Common myeloid progenitor, CD34-positive (primary cell): Measurements from ENCODE around the gene AGPAT2.

ENCODE experiments used
- CTCF ChIA-PET: fragments of 350-600 bp; sonication (Branson Sonifier 250); formaldehyde crosslinking; loops from one replicate; lab custom pipeline; 2021; ENCODE audit warnings: antibody characterized with exemption; lab: Charles Lee
- POLR2A ChIA-PET: fragments of 350-600 bp; sonication (Branson Sonifier 250); formaldehyde crosslinking; loops from one replicate; lab custom pipeline; 2021; ENCODE audit warnings: antibody characterized with exemption; lab: Charles Lee
- DNase-seq, 3 donors: peaks; one replicate each; pipeline versions ENCODE4 v3.0.0 to v3.0.0-alpha.2; 2013
- H3K27ac ChIP-seq, 2 experiments: 1 replicate in 1 of 2; 2 replicates in 1 of 2; pipeline ENCODE4 v1.7.0; 2013; ENCODE audit warnings: inconsistent platforms in 2 of 2, low read length in 2 of 2, mild to moderate bottlenecking in 2 of 2, low read depth in 1 of 2, moderate library complexity in 1 of 2; ENCODE audit not compliant: severe bottlenecking in 2 of 2, insufficient read depth in 1 of 2, poor library complexity in 1 of 2
- H3K27me3 ChIP-seq, 5 experiments: replicated peaks in 2 of 5; 1 replicate in 3 of 5; 2 replicates in 2 of 5; pipeline versions ENCODE4 v1.6.1 to v1.7.0; 2013; ENCODE audit warnings: low read length in 4 of 5, mild to moderate bottlenecking in 2 of 5, moderate library complexity in 2 of 5, inconsistent platforms in 1 of 5; ENCODE audit not compliant: insufficient read depth in 5 of 5, control insufficient read depth in 4 of 5
- H3K36me3 ChIP-seq, 4 experiments: 1 replicate in 2 of 4; 2 replicates in 2 of 4; pipeline versions ENCODE4 v1.6.1 to v1.7.0; 2013; ENCODE audit warnings: low read length in 3 of 4, control low read depth in 1 of 4, mild to moderate bottlenecking in 1 of 4; ENCODE audit not compliant: control insufficient read depth in 4 of 4, insufficient read depth in 4 of 4
- H3K4me1 ChIP-seq, 4 experiments: 1 replicate in 3 of 4; 2 replicates in 1 of 4; pipeline versions ENCODE4 v1.6.1 to v1.7.1; 2013; ENCODE audit warnings: low read length in 3 of 4, mild to moderate bottlenecking in 3 of 4, control low read depth in 1 of 4, inconsistent platforms in 1 of 4, moderate library complexity in 1 of 4; ENCODE audit not compliant: control insufficient read depth in 4 of 4, insufficient read depth in 4 of 4; ENCODE audit errors: control extremely low read depth in 1 of 4
- H3K4me3 ChIP-seq, 7 experiments: 1 replicate in 4 of 7; 2 replicates in 3 of 7; pipeline versions ENCODE4 v1.5.1 to v1.7.0; 2013; ENCODE audit warnings: mild to moderate bottlenecking in 7 of 7, low read length in 6 of 7, moderate library complexity in 6 of 7, inconsistent platforms in 2 of 7, low read depth in 2 of 7, control low read depth in 1 of 7; ENCODE audit not compliant: insufficient read depth in 4 of 7, control insufficient read depth in 1 of 7; ENCODE audit errors: extremely low read depth in 1 of 7
- H3K9me3 ChIP-seq, 5 experiments: 1 replicate in 4 of 5; 2 replicates in 1 of 5; pipeline versions ENCODE4 v1.6.1 to v1.7.1; 2013; ENCODE audit warnings: low read length in 4 of 5, mild to moderate bottlenecking in 2 of 5, inconsistent platforms in 1 of 5, low read depth in 1 of 5, moderate library complexity in 1 of 5; ENCODE audit not compliant: control insufficient read depth in 4 of 5, insufficient read depth in 2 of 5; ENCODE audit errors: control extremely low read depth in 1 of 5
- WGBS: methylation state at CpG from one replicate; pipeline ENCODE4 v1.1.5; 2013; ENCODE audit not compliant: insufficient coverage; 5-methylcytosine and 5-hydroxymethylcytosine counted together

AGPAT2 gene

DNA sequence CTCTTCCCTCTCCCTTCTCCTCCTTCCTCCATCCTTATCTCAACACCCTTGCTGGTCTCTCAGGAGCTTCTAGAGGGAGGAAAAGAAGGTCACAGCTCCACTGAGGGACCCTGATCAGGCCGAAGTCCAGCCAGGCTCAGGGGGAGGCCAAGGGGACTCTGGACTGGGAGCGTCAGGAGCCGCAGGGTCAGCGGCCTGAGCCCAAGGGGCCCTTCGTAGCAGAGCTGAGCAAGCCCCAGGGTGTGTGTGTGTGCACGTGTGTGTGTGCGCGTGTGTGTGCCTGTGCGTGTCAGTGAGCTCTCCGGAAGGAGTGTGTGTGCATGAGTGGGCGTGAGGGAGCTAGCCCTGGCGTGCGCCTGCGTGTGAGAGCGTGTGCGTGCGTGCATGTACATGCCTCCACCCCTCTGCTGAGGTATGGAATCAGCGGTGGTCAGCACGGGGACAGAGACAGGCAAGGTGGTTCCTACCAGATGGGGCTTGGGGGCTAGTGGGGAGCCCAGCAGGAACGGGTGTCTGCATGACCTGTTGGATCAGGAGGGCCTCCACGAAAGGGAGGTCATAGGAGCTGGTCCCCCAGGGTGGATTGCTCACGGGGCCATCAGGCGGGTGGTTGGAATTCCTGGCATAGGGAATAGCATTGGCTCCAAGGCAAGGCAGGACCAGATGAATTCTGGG lies 10.0 kb upstream of the AGPAT2 start:
- H3K36me3 ChIP-seq = no peaks in the 10 kb centered on the region
- CTCF ChIA-PET = interaction anchor here (0.7 to 3.9 kb wide), 8 partner anchors 11 to 33 kb away, joined by 3 to 24 read pairs (median 4); no protein-coding TSS in a partner anchor

DNA sequence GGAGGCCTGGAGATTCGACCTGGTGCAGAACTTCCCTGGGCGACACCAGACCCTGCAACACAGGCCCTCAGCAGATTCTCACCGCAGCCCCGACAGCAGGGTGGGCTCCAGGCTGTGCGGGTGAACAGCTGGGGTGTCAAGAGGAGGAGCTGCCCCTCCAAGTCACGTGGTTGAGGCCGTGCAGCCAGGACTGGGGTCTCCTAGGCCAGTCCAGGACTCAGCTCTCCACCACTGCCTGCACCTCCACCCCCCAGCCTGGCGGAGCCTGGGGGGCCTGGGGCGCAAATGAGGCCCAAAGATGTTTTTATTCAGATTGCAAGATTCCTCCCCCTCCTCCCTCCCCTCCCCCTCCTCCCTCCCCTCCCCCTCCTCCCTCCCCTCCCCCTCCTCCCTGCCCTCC lies 9.2 kb upstream of the AGPAT2 start:
- Histone ChIP-seq H3K9me3 (no peaks in the 10 kb centered on the region), H3K4me3 (no peak overlapping the region), H3K36me3 (no peaks in the 10 kb centered on the region), H3K27ac (no peak overlapping the region), H3K4me1 (peaks cover 0 to 58% (median 40%) of the 10 kb centered on the region in 4 experiments), H3K27me3 (no peaks in the 10 kb centered on the region)
- 92% methylated on average over 7 of the region's 9 CpGs for WGBS
- ChIA-PET POLR2A (interaction anchor here (0.8 to 2.0 kb wide), 4 partner anchors 12 to 30 kb away, joined by 3 to 6 read pairs (median 3); no protein-coding TSS in a partner anchor), CTCF (interaction anchor here (1.0 to 3.9 kb wide), 9 partner anchors 16 to 48 kb away, joined by 4 to 24 read pairs (median 4); no protein-coding TSS in a partner anchor)
- DNase-seq = peak in 1 of 3 donors; percentile 44

More for the DNA sequence above, 10.0 kb upstream of the AGPAT2 start:
- H3K27me3 ChIP-seq = no peaks in the 10 kb centered on the region
- H3K9me3 ChIP-seq = no peaks in the 10 kb centered on the region
- H3K4me3 ChIP-seq = no peak overlapping the region
- peak in 1 of 3 donors; percentile 60 for DNase-seq
- POLR2A ChIA-PET = interaction anchor here (0.8 to 2.0 kb wide), 8 partner anchors 11 to 52 kb away, joined by 3 to 6 read pairs (median 3); partner anchors contain the start of gene AGPAT2
- WGBS = 94% methylated on average over 18 of the region's 23 CpGs
- no peak overlapping the region for H3K27ac ChIP-seq
- H3K4me1 ChIP-seq = peaks cover under 1 to 64% (median 45%) of the 10 kb centered on the region in 4 experiments

DNA sequence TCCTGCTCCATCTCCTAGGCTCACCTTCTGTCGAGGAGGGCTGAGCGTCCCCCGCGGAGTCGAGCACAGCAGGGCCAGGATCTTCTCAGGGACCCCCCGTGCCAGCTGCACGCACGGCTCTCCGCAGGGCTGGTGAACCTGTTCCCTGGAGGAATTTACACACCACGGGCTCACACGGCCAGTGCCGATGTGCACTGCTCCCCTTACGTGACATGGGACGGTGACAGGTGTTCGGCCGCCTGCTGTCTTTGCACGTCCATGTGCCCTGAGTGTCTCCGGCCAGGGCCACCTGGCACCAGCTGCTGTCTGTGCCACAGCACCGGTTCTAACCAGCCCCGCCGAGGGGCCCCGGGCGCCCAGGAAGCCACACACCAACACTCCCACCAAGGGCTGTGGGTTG lies 8.7 kb upstream of the AGPAT2 start:
- DNase-seq = no peak
- POLR2A ChIA-PET = interaction anchor here (1.3 to 1.7 kb wide), 2 partner anchors 13 to 24 kb away, joined by 3 to 5 read pairs; no protein-coding TSS in a partner anchor

DNA sequence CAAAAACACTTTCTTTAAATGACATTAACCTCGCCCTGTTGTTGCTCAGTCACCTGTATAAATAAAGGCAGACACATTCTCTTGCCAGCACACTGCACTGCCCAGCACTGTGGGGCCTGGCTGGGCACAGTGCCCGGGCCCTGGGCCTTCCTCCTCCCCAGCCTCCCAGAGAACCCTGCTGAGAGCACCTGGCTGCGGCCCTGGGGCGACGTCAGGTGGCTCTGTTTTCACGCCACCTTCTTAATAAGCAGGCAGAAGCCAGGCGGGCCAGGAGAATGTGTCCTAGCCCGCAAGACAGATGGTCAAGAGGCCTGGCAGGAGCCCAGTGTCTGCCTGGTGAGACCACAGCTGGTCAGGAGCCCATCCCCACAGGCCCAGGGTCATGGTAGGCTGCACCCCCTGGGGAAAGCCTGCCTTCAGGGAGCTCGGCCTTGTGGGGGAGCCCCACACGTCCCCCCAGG lies 8.2 kb upstream of the AGPAT2 start:
- Histone ChIP-seq H3K9me3 (no peaks in the 10 kb centered on the region), H3K27me3 (no peaks in the 10 kb centered on the region), H3K4me3 (no peak overlapping the region), H3K4me1 (peaks cover 0 to 48% (median 29%) of the 10 kb centered on the region in 4 experiments), H3K36me3 (no peaks in the 10 kb centered on the region), H3K27ac (no peak overlapping the region)
- ChIA-PET CTCF (interaction anchor here (0.7 to 3.9 kb wide), 16 partner anchors 10 to 208 kb away, joined by 3 to 24 read pairs (median 4); partner anchors contain the start of genes EGFL7 and LCN10), POLR2A (interaction anchor here (1.7 kb wide), 1 partner anchor 23 kb away, joined by 5 read pairs; no protein-coding TSS in a partner anchor)
- no peak for DNase-seq
- 96% methylated on average over 7 of the region's 10 CpGs for WGBS

More for the DNA sequence above, 8.7 kb upstream of the AGPAT2 start:
- H3K36me3 ChIP-seq = no peaks in the 10 kb centered on the region
- H3K4me3 ChIP-seq = no peak overlapping the region
- WGBS = 93% methylated on average over 20 of the region's 23 CpGs
- H3K4me1 ChIP-seq = peaks cover 0 to 53% (median 34%) of the 10 kb centered on the region in 4 experiments
- H3K9me3 ChIP-seq = no peaks in the 10 kb centered on the region
- H3K27me3 ChIP-seq = no peaks in the 10 kb centered on the region
- CTCF ChIA-PET = interaction anchor here (0.7 to 3.9 kb wide), 13 partner anchors 10 to 48 kb away, joined by 3 to 24 read pairs (median 4); partner anchors contain the start of gene LCN10
- H3K27ac ChIP-seq = no peak overlapping the region

DNA sequence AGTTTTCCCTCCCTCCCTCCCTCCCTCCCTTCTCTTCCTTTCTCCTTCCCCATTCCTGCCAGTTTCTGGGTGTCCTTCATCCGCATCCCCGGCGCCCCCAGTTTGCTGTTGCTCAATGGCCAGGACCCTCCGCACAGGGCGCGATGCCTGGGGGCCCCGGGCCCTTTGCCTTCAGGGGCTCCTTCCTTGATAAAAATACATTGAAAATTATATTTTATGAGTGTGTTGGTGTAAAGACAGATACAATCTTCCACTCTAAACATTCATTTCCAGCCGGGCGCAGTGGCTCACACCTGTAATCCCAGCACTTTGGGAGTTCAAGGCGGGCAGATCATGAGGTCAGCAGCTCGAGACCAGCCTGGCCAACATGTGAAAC lies 7.6 kb upstream of the AGPAT2 start:
- Histone ChIP-seq H3K36me3 (no peaks in the 10 kb centered on the region), H3K4me3 (no peak overlapping the region), H3K27me3 (no peaks in the 10 kb centered on the region), H3K4me1 (peaks cover 0 to 42% (median 24%) of the 10 kb centered on the region in 4 experiments), H3K27ac (no peak overlapping the region), H3K9me3 (no peaks in the 10 kb centered on the region)
- 100% methylated on average over 4 of the region's 11 CpGs for WGBS
- CTCF ChIA-PET = interaction anchor here (0.6 to 3.0 kb wide), 12 partner anchors 9 to 208 kb away, joined by 3 to 19 read pairs (median 5); partner anchors contain the start of gene EGFL7
- POLR2A ChIA-PET = interaction anchor here (1.7 kb wide), 1 partner anchor 23 kb away, joined by 5 read pairs; no protein-coding TSS in a partner anchor
- no peak for DNase-seq

DNA sequence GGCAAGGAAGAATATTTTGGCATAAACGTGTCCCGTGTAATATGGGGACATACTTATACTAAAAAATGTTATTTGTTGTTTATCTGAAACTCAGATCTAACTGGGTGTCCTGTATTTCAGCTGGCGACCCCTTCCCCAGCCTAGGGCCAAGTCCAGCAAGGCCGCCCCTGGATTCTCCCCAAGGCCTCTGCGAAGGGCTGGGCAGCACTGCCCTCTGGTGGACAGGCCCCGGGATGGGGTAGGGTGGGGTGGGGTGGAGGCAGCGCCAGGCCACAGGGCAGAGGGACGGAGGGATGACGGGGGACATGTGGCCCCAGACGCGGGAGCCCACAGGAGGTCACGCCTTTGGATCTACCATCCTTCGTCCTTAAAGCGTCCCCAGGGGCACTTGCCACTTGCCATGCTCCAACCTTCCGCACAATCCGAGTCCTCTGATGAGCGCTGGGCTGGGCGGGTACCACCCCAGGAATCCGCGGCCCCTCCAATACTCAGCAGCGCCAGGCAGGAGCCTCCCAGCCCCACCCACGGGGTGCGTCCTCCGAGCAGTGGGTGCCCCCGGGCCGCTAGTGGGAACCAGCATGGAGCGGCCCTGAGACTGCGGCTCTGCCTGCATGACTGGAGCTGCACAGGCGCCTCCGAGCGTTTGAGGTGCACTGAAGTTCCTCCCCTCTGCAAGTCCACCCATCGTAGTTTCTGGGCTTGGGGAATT lies 7.1 kb upstream of the AGPAT2 start:
- no peak overlapping the region for H3K27ac ChIP-seq
- ChIA-PET CTCF (interaction anchor here (0.6 to 3.0 kb wide), 16 partner anchors 9 to 209 kb away, joined by 3 to 19 read pairs (median 5); partner anchors contain the start of gene EGFL7), POLR2A (interaction anchor here (0.7 to 1.7 kb wide), 4 partner anchors 22 to 36 kb away, joined by 3 to 5 read pairs (median 4); no protein-coding TSS in a partner anchor)
- no peaks in the 10 kb centered on the region for H3K9me3 ChIP-seq
- no peak overlapping the region for H3K4me3 ChIP-seq
- peak in 2 of 3 donors; percentile 57 to 64 for DNase-seq
- H3K4me1 ChIP-seq = peaks cover 0 to 41% (median 24%) of the 10 kb centered on the region in 4 experiments
- no peaks in the 10 kb centered on the region for H3K27me3 ChIP-seq
- no peaks in the 10 kb centered on the region for H3K36me3 ChIP-seq
- 61% methylated on average over 25 of the region's 32 CpGs for WGBS
